HG03064 (cell line): ENCODE results near the gene CYP2R1.
A peak's percentile ranks its signal among the peaks of the same experiment; 100 is the strongest.

ENCODE experiments used
- ATAC-seq: cut with Tn5 transposase; IDR thresholded peaks from one replicate; pipeline ENCODE4 v1.9.1; 2021; ENCODE audit warnings: low read depth; ENCODE audit not compliant: unreplicated experiment

The CYP2R1 gene

GRCh38 chr11:14892036-14892556, at the start of gene CYP2R1:
Gene CYP2R1, minus strand, starts transcription at chr11:14892231. Its CDS starts 26 bp downstream, at chr11:14892205.
- ATAC-seq, result peak; percentile 95

- ATAC-seq, result no peak
Measured at GRCh38 chr11:14938936-14939335, 46.9 kb upstream of the CYP2R1 start.

GRCh38 chr11:14934641-14935351, 42.8 kb upstream of the CYP2R1 start:
- no peak for ATAC-seq

- no peak for ATAC-seq
Measured at GRCh38 chr11:14932447-14932846, 40.4 kb upstream of the CYP2R1 start.

- ATAC-seq, result no peak
Measured at GRCh38 chr11:14930369-14930768, 38.3 kb upstream of the CYP2R1 start.

- no peak for ATAC-seq
Measured at GRCh38 chr11:14927146-14927545, 35.1 kb upstream of the CYP2R1 start.

- no peak for ATAC-seq
Measured at GRCh38 chr11:14924318-14924717, 32.3 kb upstream of the CYP2R1 start.

- no peak for ATAC-seq
Measured at GRCh38 chr11:14916403-14916802, 24.4 kb upstream of the CYP2R1 start.

GRCh38 chr11:14914536-14914935, 22.5 kb upstream of the CYP2R1 start:
- no peak for ATAC-seq

GRCh38 chr11:14908214-14908880, 16.3 kb upstream of the CYP2R1 start:
- no peak for ATAC-seq

- ATAC-seq, result peak; percentile 45
Measured at GRCh38 chr11:14907411-14908213, 15.6 kb upstream of the CYP2R1 start.

- ATAC-seq, result no peak
Measured at GRCh38 chr11:14906993-14907392, 15.0 kb upstream of the CYP2R1 start.

GRCh38 chr11:14906578-14906977, 14.5 kb upstream of the CYP2R1 start:
- ATAC-seq, result no peak

GRCh38 chr11:14905104-14906033, 13.3 kb upstream of the CYP2R1 start:
- ATAC-seq, result peak; percentile 61

- ATAC-seq, result peak; percentile 40
Measured at GRCh38 chr11:14904745-14905103, 12.7 kb upstream of the CYP2R1 start.

GRCh38 chr11:14902650-14903350, 10.8 kb upstream of the CYP2R1 start:
- no peak for ATAC-seq

- ATAC-seq, result no peak
Measured at GRCh38 chr11:14898906-14899305, 6.9 kb upstream of the CYP2R1 start.

- ATAC-seq, result no peak
Measured at GRCh38 chr11:14898355-14898754, 6.3 kb upstream of the CYP2R1 start.
